ENCODE measurements around the gene ATP1B1. TPM values are rescaled to one million over a fixed set of nuclear protein-coding genes. Genes with fewer than 3 reads are reported as not detected.
A peak's percentile ranks its signal among the peaks of the same experiment; 100 is the strongest.

The ATP1B1 gene
- total RNA-seq, 1 donor from 2014 or later = 83.3 TPM

- H3K4me3 ChIP-seq (ENCODE audit: low read depth, low read length) = peak overlapping the region; percentile 77
- TF ChIP-seq CTCF (conservative IDR thresholded peaks at IDR 0.05; ENCODE audit: low read depth, low read length) = no peak
- no peak for DNase-seq (ENCODE audit: low read depth)
These were observed 1.7 kb downstream of the ATP1B1 start for GRCh38 chr1:169108223-169108622.

GRCh38 chr1:169108863-169109560 lies 2.5 kb downstream of the ATP1B1 start:
- TF ChIP-seq CTCF (conservative IDR thresholded peaks at IDR 0.05; ENCODE audit: low read depth, low read length) = peak; percentile 48
- peak overlapping the region; percentile 77 for H3K4me3 ChIP-seq (ENCODE audit: low read depth, low read length)
- no peak for DNase-seq (ENCODE audit: low read depth)

GRCh38 chr1:169109561-169110134 lies 3.2 kb downstream of the ATP1B1 start:
- H3K4me3 ChIP-seq (ENCODE audit: low read depth, low read length) = peak overlapping the region; percentile 77
- TF ChIP-seq CTCF (conservative IDR thresholded peaks at IDR 0.05; ENCODE audit: low read depth, low read length) = no peak

GRCh38 chr1:169110236-169110635 lies 3.7 kb downstream of the ATP1B1 start:
- H3K4me3 ChIP-seq (ENCODE audit: low read depth, low read length) = peak overlapping the region; percentile 77
- no peak for DNase-seq (ENCODE audit: low read depth)
- no peak for TF ChIP-seq CTCF (conservative IDR thresholded peaks at IDR 0.05; ENCODE audit: low read depth, low read length)

More at GRCh38 chr1:169109561-169110134, 3.2 kb downstream of the ATP1B1 start:
- peak; percentile 94 for DNase-seq (ENCODE audit: low read depth)

GRCh38 chr1:169110689-169111447 lies 4.4 kb downstream of the ATP1B1 start:
- DNase-seq (ENCODE audit: low read depth) = no peak
- no peak for TF ChIP-seq CTCF (conservative IDR thresholded peaks at IDR 0.05; ENCODE audit: low read depth, low read length)
- peak overlapping the region; percentile 77 for H3K4me3 ChIP-seq (ENCODE audit: low read depth, low read length)

- peak; percentile 20 for TF ChIP-seq CTCF (conservative IDR thresholded peaks at IDR 0.05; ENCODE audit: low read depth, low read length)
- peak overlapping the region; percentile 77 for H3K4me3 ChIP-seq (ENCODE audit: low read depth, low read length)
- no peak for DNase-seq (ENCODE audit: low read depth)
These were observed 5.0 kb downstream of the ATP1B1 start for GRCh38 chr1:169111472-169111871.

All from epithelial cell of proximal tubule (primary cell).